K562 (cell line): Measurements from ENCODE around the gene DNASE1L1. TPM values are rescaled to one million over a fixed set of nuclear protein-coding genes. Genes with fewer than 3 reads are reported as not detected.
A peak's percentile ranks its signal among the peaks of the same experiment; 100 is the strongest.

Source experiments
- EWSR1 ChIP-seq: fragments of 450-650 bp; IDR thresholded peaks from 2 replicates; pipeline ENCODE4 v1.6.1; 2018; ENCODE audit warnings: borderline replicate concordance, mild to moderate bottlenecking, low read depth, moderate library complexity; ENCODE audit not compliant: partially characterized antibody
- FOXK2 ChIP-seq, 2 experiments: fragments of 450-650 bp; IDR thresholded peaks in 1 of 2; conservative IDR thresholded peaks in 1 of 2; 2 replicates each; pipeline ENCODE4 v1.6.1; 2016; ENCODE audit warnings: low read depth in 2 of 2, mild to moderate bottlenecking in 1 of 2
- GATA2 ChIP-seq: sonication (generic); formaldehyde crosslinking; IDR thresholded peaks from 2 replicates; pipeline ENCODE4 v1.4.0; 2020; ENCODE audit warnings: mild to moderate bottlenecking, missing genetic modification reagents
- HNRNPH1 ChIP-seq: fragments of 200-400 bp; formaldehyde crosslinking; optimal IDR thresholded peaks from 2 replicates; pipeline ENCODE3; 2017; ENCODE audit warnings: low read depth, mild to moderate bottlenecking, low read length, moderate library complexity
- KAT2B ChIP-seq: IDR thresholded peaks from one replicate; pipeline ENCODE4 v1.6.1; 2012; ENCODE audit warnings: low read depth, mild to moderate bottlenecking, control low read depth, inconsistent platforms, low read length, moderate library complexity
- L3MBTL2 ChIP-seq: fragments of 450-650 bp; IDR thresholded peaks from 2 replicates; pipeline ENCODE4 v1.6.1; 2016; ENCODE audit warnings: mild to moderate bottlenecking, moderate library complexity
- MYC ChIP-seq, 2 experiments: fragments of 250-450 bp in 1 of 2; sonication (Bioruptor Pico) in 1 of 2; IDR thresholded peaks; 2 replicates each; pipeline versions ENCODE4 v1.5.1 to v1.6.1; 2012 to 2021; ENCODE audit warnings: low read depth in 2 of 2, borderline replicate concordance in 1 of 2, improper control_type of control experiment in 1 of 2, low read length in 1 of 2, mild to moderate bottlenecking in 1 of 2, moderate library complexity in 1 of 2
- NR0B1 ChIP-seq: fragments of 450-650 bp; IDR thresholded peaks from one replicate; pipeline ENCODE4 v1.6.1; 2018; ENCODE audit warnings: mild to moderate bottlenecking, moderate library complexity; ENCODE audit not compliant: partially characterized antibody
- RAD21 ChIP-seq, 2 experiments: fragments of 250-450 bp in 1 of 2; fragments of 450-650 bp in 1 of 2; sonication (Bioruptor Pico) in 1 of 2; formaldehyde crosslinking in 1 of 2; IDR thresholded peaks in 1 of 2; conservative IDR thresholded peaks in 1 of 2; 2 replicates each; pipeline versions ENCODE4 v1.4.0 to v1.8.0; 2020 to 2022; ENCODE audit warnings: mild to moderate bottlenecking in 2 of 2, moderate library complexity in 1 of 2
- SIN3B ChIP-seq: fragments of 450-650 bp; IDR thresholded peaks from 2 replicates; pipeline ENCODE4 v1.6.1; 2017; ENCODE audit warnings: low read depth, mild to moderate bottlenecking, moderate library complexity
- TAF1 ChIP-seq: IDR thresholded peaks from 2 replicates; pipeline ENCODE4 v1.6.1; 2011; ENCODE audit warnings: mild to moderate bottlenecking, low read length, moderate library complexity; ENCODE audit not compliant: insufficient read depth, control insufficient read depth, severe bottlenecking; ENCODE audit errors: extremely low read depth
- TBL1XR1 ChIP-seq, 2 experiments: IDR thresholded peaks; 2 replicates each; pipeline ENCODE4 v1.6.1; 2012; ENCODE audit warnings: improper control_type of control experiment in 2 of 2, low read length in 2 of 2, mild to moderate bottlenecking in 1 of 2
- TCF7 ChIP-seq: sonication (generic); IDR thresholded peaks from 2 replicates; pipeline ENCODE4 v1.6.1; 2016; ENCODE audit warnings: antibody characterized with exemption, borderline replicate concordance
- TRIM28 ChIP-seq: fragments of 450-650 bp; IDR thresholded peaks from 2 replicates; pipeline ENCODE4 v1.6.1; 2017
- XRCC3 ChIP-seq: fragments of 450-650 bp; IDR thresholded peaks from 2 replicates; pipeline ENCODE4 v1.6.1; 2017; ENCODE audit warnings: mild to moderate bottlenecking, moderate library complexity
- ZFP30 ChIP-seq: fragments of 250-450 bp; sonication (Bioruptor Pico); IDR thresholded peaks from 2 replicates; pipeline ENCODE4 v1.8.0; 2022; ENCODE audit warnings: moderate library complexity, mild to moderate bottlenecking, inconsistent platforms, borderline replicate concordance
- ZNF239 ChIP-seq: fragments of 250-450 bp; sonication (Bioruptor Pico); IDR thresholded peaks from 2 replicates; pipeline ENCODE4 v1.4.0; 2020; ENCODE audit warnings: mild to moderate bottlenecking
- ZNF507 ChIP-seq: conservative IDR thresholded peaks from 2 replicates; pipeline ENCODE4 v1.6.1; 2017; ENCODE audit warnings: missing genetic modification characterization, missing compliant biosample characterization
- ZNF589 ChIP-seq: fragments of 200-800 bp; sonication (Bioruptor generic); IDR thresholded peaks from 2 replicates; pipeline ENCODE4 v1.6.1; 2016; ENCODE audit warnings: low read depth, missing genetic modification characterization, missing compliant biosample characterization
- ZNF79 ChIP-seq: fragments of 250-450 bp; sonication (Bioruptor Pico); IDR thresholded peaks from 2 replicates; pipeline ENCODE4 v1.4.0; 2020; ENCODE audit warnings: low read depth, mild to moderate bottlenecking, moderate library complexity
- polyA plus RNA-seq, 8 experiments: library from polyadenylated mRNA; depleted of rRNA in 4 of 8; stranded (reverse) in 5 of 8; unstranded in 3 of 8; fragments of >200 nt; fragmentation: Nextera tagmentation in 2 of 8; fragmentation: Illumina TruSeq in 1 of 8; extraction: Ambion mirVana in 2 of 8; extraction: Trizol in 1 of 8; gene quantifications; 2 replicates each; pipeline versions ENCODE4 v1.2.1 to v1.2.3, GENCODE V29; 2011 to 2014; ENCODE audit warnings: inconsistent platforms in 1 of 8, missing spikeins in 1 of 8
- total RNA-seq, 7 experiments: library from RNA; depleted of rRNA in 6 of 7; stranded (reverse); fragments of >200 nt in 6 of 7; fragmentation: Illumina TruSeq in 2 of 7; extraction: Trizol in 2 of 7; gene quantifications; 2 replicates each; pipeline versions ENCODE4 v1.2.1 to v1.2.3, GENCODE V29; 2011 to 2021; ENCODE audit warnings: low replicate concordance in 1 of 7
- TF ChIP-seq, protein P1 (sequence below): fragments of 450-650 bp; IDR thresholded peaks from 2 replicates; pipeline ENCODE4 v1.6.1; 2018; ENCODE audit warnings: mild to moderate bottlenecking, low read depth; ENCODE audit not compliant: partially characterized antibody
- TF ChIP-seq, protein P2 (sequence below): fragments of 250-450 bp; sonication (Bioruptor Pico); IDR thresholded peaks from 2 replicates; pipeline ENCODE4 v1.8.0; 2022; ENCODE audit warnings: moderate library complexity, mild to moderate bottlenecking, inconsistent platforms

The DNASE1L1 gene
- total and polyA plus RNA-seq, 9 of the 15 experiments (the other 6 are each of a cell fraction or from before 2014, with no cell fraction given): 0.73 to 12.6 (median 7.9) TPM

DNA sequence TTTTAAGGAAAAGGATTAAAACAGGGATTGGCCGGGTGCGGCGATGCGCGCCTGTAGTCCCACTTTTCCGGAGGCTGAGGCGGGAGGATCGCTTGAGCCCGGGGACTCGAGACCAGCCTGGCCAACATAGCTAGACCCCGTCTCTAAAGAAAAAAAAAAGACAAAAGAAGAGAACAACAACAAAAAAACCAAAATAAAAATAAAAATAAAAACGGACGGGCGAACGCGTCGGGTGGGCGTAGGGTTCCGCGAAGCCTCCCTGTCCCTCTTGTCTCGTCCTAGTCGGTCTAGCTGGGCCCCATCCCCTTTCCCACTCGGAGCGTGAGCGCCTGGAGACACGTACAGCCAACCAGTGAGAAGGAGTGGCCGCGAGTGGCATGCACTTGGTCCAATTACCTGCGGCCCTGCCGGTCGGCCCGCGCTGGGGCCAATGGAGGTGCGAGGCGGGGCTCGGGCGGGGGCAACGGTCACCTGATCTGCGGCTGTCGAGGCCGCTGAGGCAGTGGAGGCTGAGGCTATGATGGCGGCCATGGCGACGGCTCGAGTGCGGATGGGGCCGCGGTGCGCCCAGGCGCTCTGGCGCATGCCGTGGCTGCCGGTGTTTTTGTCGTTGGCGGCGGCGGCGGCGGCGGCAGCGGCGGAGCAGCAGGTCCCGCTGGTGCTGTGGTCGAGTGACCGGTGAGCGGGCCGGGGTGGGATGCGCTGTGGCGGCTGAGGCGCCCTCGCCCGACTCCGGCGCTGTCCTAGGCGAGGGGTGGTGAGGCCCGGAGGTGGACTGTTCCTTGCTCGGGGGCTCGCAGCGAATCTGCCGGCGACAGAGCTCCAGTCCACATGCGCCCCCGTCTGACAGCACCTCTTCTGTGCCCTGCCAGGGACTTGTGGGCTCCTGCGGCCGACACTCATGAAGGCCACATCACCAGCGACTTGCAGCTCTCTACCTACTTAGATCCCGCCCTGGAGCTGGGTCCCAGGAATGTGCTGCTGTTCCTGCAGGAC is 19.4 kb upstream of the DNASE1L1 start, which contains the start of gene ATP6AP1 (continued):
- TF ChIP-seq, protein P1, sequence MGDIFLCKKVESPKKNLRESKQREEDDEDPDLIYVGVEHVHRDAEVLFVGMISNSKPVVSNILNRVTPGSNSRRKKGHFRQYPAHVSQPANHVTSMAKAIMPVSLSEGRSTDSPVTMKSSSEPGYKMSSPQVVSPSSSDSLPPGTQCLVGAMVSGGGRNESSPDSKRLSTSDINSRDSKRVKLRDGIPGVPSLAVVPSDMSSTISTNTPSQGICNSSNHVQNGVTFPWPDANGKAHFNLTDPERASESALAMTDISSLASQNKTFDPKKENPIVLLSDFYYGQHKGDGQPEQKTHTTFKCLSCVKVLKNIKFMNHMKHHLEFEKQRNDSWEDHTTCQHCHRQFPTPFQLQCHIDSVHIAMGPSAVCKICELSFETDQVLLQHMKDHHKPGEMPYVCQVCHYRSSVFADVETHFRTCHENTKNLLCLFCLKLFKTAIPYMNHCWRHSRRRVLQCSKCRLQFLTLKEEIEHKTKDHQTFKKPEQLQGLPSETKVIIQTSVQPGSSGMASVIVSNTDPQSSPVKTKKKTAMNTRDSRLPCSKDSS: no peak
- TF ChIP-seq TRIM28 (no peak), NR0B1 (no peak), ZNF507 (tag) (no peak), KAT2B (no peak), ZFP30 (CRISPR knock-in tag) (no peak), ZNF79 (no peak), ZNF589 (no peak), MYC (IDR thresholded peaks at IDR 0.05; ENCODE audit: low read depth, low read length) (peak; percentile 47; the same call in 1 of the 2 replicates), MYC (CRISPR knock-in tag; IDR thresholded peaks at IDR 0.05; ENCODE audit: borderline replicate concordance, low read depth) (no peak), TCF7 (no peak), L3MBTL2 (peak; percentile 86), XRCC3 (no peak), TAF1 (peak; percentile 36), GATA2 (CRISPR knock-in tag) (no peak), ZNF239 (no peak), EWSR1 (no peak), TBL1XR1 (IDR thresholded peaks at IDR 0.05; ENCODE audit: low read length in 2 of 2) (no peak), HNRNPH1 (no peak), SIN3B (peak; percentile 63; the same call in 1 of the 2 replicates), RAD21 (CRISPR knock-in tag; conservative IDR thresholded peaks at IDR 0.05 in 1 of 2, IDR thresholded peaks at IDR 0.05 in 1 of 2) (0 out of 4 replicates have a peak, but pooled peaks of 1 of the 2 experiments have one; percentile 7), FOXK2 (conservative IDR thresholded peaks at IDR 0.05 in 1 of 2, IDR thresholded peaks at IDR 0.05 in 1 of 2; ENCODE audit: low read depth in 2 of 2) (0 out of 4 replicates have a peak, but pooled peaks of 1 of the 2 experiments have one; percentile 32)
- TF ChIP-seq, protein P2, sequence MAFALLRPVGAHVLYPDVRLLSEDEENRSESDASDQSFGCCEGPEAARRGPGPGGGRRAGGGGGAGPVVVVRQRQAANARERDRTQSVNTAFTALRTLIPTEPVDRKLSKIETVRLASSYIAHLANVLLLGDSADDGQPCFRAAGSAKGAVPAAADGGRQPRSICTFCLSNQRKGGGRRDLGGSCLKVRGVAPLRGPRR (CRISPR knock-in tag): no peak
